DMS153 (cell line): Measurements from ENCODE around the gene PPIL1.
A peak's percentile ranks its signal among the peaks of the same experiment; 100 is the strongest.
"Not testable (repeated sequence)": the region's sequence is repeated elsewhere in the genome, so short reads cannot be mapped to it uniquely, and the experiment has no call there.

ENCODE experiments used
- DNase-seq: peaks from one replicate; lab custom pipeline; 2025; lab: John Stamatoyannopoulos, UW

The PPIL1 gene

GRCh38 chr6:36874443-36875249 lies at the start of gene PPIL1:
Gene PPIL1 (minus strand): TSS chr6:36874803. CDS start chr6:36874772, 31 bp downstream.
- peak; percentile 67 for DNase-seq

- no peak for DNase-seq
Observed at GRCh38 chr6:36924131-36924530, 49.5 kb upstream of the PPIL1 start.

GRCh38 chr6:36920546-36920945 lies 45.9 kb upstream of the PPIL1 start:
- no peak for DNase-seq

- no peak for DNase-seq
Observed at GRCh38 chr6:36920049-36920448, 45.4 kb upstream of the PPIL1 start.

GRCh38 chr6:36917541-36918193 lies 43.1 kb upstream of the PPIL1 start:
- no peak for DNase-seq

GRCh38 chr6:36916126-36916525 lies 41.5 kb upstream of the PPIL1 start:
- no peak for DNase-seq

GRCh38 chr6:36915599-36915998 lies 41.0 kb upstream of the PPIL1 start:
- no peak for DNase-seq

GRCh38 chr6:36914227-36914794 lies 39.7 kb upstream of the PPIL1 start:
- DNase-seq: no peak

- DNase-seq: no peak
Observed at GRCh38 chr6:36913082-36913481, 38.5 kb upstream of the PPIL1 start.

GRCh38 chr6:36912586-36912985 lies 38.0 kb upstream of the PPIL1 start:
- DNase-seq: no peak

- no peak for DNase-seq
Observed at GRCh38 chr6:36912030-36912454, 37.4 kb upstream of the PPIL1 start.

GRCh38 chr6:36908747-36909146 lies 34.1 kb upstream of the PPIL1 start:
- no peak for DNase-seq

- no peak for DNase-seq
Observed at GRCh38 chr6:36907781-36908180, 33.2 kb upstream of the PPIL1 start.

- DNase-seq: peak; percentile 54
Observed at GRCh38 chr6:36906539-36907325, 32.1 kb upstream of the PPIL1 start.

GRCh38 chr6:36904851-36905393 lies 30.3 kb upstream of the PPIL1 start:
- no peak for DNase-seq

- no peak for DNase-seq
Observed at GRCh38 chr6:36904114-36904513, 29.5 kb upstream of the PPIL1 start.

GRCh38 chr6:36897609-36898008 lies 23.0 kb upstream of the PPIL1 start:
- DNase-seq: no peak

- DNase-seq: no peak
Observed at GRCh38 chr6:36893976-36894932, 19.7 kb upstream of the PPIL1 start.

GRCh38 chr6:36891153-36891552 lies 16.6 kb upstream of the PPIL1 start:
- DNase-seq: not testable (repeated sequence)

GRCh38 chr6:36890112-36890663 lies 15.6 kb upstream of the PPIL1 start:
- DNase-seq: no peak
